ENCODE data around the gene ZNF276.

GRCh38 chr16:89733322-89733721, 12.0 kb downstream of the ZNF276 start:
- no peak for TF ChIP-seq CTCF (conservative IDR thresholded peaks at IDR 0.05 in 1 of 2, IDR thresholded peaks at IDR 0.05 in 1 of 2; ENCODE audit: low read depth in 1 of 2, low read length in 2 of 2)
- no peak for TF ChIP-seq EZH2 (IDR thresholded peaks at IDR 0.05; ENCODE audit: low read length, missing control alignments)
